DND-41 (cell line): Measurements from ENCODE around the gene GTF3C5.

ENCODE experiments used
- ATAC-seq: fragments of 200-7000 bp; cut with Tn5 transposase; 3 replicates; pipeline ENCODE4 v1.9.1; 2021; ENCODE audit warnings: low read depth; ENCODE audit not compliant: insufficient read depth
- DNase-seq: peaks from one replicate; pipeline ENCODE4 v3.0.0-alpha.2; 2020
- H2AFZ ChIP-seq: 2 replicates; pipeline ENCODE4 v1.6.0; 2012; ENCODE audit warnings: low read depth, low read length
- H3K27ac ChIP-seq: 2 replicates; pipeline ENCODE4 v1.5.1; 2012; ENCODE audit warnings: low read length, inconsistent platforms
- H3K27me3 ChIP-seq: fragments of 200-600 bp; sonication (generic); 2 replicates; pipeline ENCODE4 v1.6.0; 2012; ENCODE audit warnings: low read length, mild to moderate bottlenecking, inconsistent platforms; ENCODE audit not compliant: insufficient read depth, poor library complexity
- H3K36me3 ChIP-seq: 2 replicates; pipeline ENCODE4 v1.5.1; 2012; ENCODE audit warnings: low read length, inconsistent platforms; ENCODE audit not compliant: insufficient read depth
- H3K4me1 ChIP-seq: 2 replicates; pipeline ENCODE4 v1.5.1; 2012; ENCODE audit warnings: mild to moderate bottlenecking, low read length; ENCODE audit not compliant: insufficient read depth
- H3K4me2 ChIP-seq: 2 replicates; pipeline ENCODE4 v1.6.0; 2012; ENCODE audit warnings: mild to moderate bottlenecking, moderate library complexity, low read length, inconsistent platforms; ENCODE audit not compliant: insufficient read depth
- H3K4me3 ChIP-seq, 2 experiments: fragments of 200-600 bp in 1 of 2; shearing (Covaris generic) in 1 of 2; 2 replicates each; pipeline ENCODE4 v1.5.1; 2012 to 2016; ENCODE audit warnings: inconsistent platforms in 2 of 2, low read length in 2 of 2, mild to moderate bottlenecking in 2 of 2, low read depth in 1 of 2, moderate library complexity in 1 of 2
- H3K79me2 ChIP-seq: 2 replicates; pipeline ENCODE4 v1.6.0; 2012; ENCODE audit warnings: low read length, inconsistent platforms; ENCODE audit not compliant: insufficient read depth
- H3K9ac ChIP-seq: 2 replicates; pipeline ENCODE4 v1.6.0; 2012; ENCODE audit warnings: low read depth, mild to moderate bottlenecking, inconsistent platforms, low read length, moderate library complexity
- H3K9me3 ChIP-seq: 2 replicates; pipeline ENCODE4 v1.5.1; 2012; ENCODE audit warnings: low read length, moderate library complexity, mild to moderate bottlenecking, inconsistent platforms; ENCODE audit not compliant: insufficient read depth, severe bottlenecking
- H4K20me1 ChIP-seq: 2 replicates; pipeline ENCODE4 v1.6.0; 2012; ENCODE audit warnings: low read length; ENCODE audit not compliant: insufficient read depth
- EZH2 ChIP-seq: IDR thresholded peaks from 3 replicates; pipeline ENCODE4 v1.6.1; 2012; ENCODE audit warnings: borderline replicate concordance, low read depth, mild to moderate bottlenecking, moderate library complexity, low read length, inconsistent platforms; ENCODE audit not compliant: severe bottlenecking
- TF ChIP-seq, protein P1 (sequence below): IDR thresholded peaks from 2 replicates; pipeline ENCODE4 v1.5.1; 2012; ENCODE audit warnings: borderline replicate concordance, low read length, moderate library complexity, mild to moderate bottlenecking; ENCODE audit not compliant: poor library complexity, severe bottlenecking; ENCODE audit errors: extremely low read depth

GTF3C5 gene

DNA sequence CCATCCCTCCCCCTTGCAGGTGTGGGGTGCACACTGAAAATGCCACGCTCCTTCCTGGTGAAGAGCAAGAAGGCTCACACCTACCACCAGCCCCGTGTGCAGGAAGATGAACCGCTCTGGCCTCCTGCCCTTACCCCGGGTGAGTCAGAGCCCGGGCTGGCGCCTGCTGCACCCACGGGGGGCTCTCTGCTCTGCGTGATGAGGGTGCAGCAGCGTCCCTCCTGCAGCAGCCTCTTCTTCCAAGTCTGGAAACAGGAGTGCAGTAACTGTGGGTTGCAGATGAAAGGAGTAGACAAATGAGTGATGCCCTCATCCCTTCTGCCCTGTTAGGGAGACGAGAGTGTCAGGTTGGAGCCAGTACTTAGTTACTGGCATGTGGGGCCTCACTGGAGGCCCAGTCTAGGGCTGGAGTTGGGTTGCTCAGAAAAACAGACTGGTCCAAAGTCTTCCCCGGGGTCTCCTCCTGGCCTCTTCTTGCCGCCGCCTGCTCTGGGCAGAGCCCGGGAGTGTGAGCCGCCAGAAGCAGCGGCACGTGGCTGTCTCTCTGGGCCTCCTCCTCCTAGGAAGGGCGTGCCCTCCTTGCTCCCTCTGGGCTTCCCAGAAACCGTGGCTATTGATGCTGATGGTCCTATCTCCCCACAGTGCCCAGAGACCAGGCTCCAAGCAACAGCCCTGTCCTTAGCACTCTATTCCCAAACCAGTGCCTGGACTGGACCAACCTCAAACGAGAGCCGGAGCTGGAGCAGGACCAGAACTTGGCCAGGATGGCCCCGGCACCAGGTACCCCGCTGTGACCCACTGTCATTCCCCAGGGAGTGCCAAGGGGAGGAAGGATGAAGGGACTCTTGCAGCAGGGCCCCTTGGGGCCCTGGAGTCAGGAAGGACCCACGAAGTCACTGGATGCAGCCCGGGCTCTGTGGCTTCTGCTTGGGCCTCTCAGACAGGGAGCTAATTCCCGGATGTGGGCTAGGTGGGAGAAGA is 43.9 kb upstream of the GTF3C5 start:
- H3K36me3 ChIP-seq, result no peaks in the 10 kb centered on the region
- H2AFZ ChIP-seq, result no peak overlapping the region
- TF ChIP-seq, protein P1, sequence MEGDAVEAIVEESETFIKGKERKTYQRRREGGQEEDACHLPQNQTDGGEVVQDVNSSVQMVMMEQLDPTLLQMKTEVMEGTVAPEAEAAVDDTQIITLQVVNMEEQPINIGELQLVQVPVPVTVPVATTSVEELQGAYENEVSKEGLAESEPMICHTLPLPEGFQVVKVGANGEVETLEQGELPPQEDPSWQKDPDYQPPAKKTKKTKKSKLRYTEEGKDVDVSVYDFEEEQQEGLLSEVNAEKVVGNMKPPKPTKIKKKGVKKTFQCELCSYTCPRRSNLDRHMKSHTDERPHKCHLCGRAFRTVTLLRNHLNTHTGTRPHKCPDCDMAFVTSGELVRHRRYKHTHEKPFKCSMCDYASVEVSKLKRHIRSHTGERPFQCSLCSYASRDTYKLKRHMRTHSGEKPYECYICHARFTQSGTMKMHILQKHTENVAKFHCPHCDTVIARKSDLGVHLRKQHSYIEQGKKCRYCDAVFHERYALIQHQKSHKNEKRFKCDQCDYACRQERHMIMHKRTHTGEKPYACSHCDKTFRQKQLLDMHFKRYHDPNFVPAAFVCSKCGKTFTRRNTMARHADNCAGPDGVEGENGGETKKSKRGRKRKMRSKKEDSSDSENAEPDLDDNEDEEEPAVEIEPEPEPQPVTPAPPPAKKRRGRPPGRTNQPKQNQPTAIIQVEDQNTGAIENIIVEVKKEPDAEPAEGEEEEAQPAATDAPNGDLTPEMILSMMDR, result no peak
- no peak for TF ChIP-seq EZH2
- H3K27me3 ChIP-seq, result peaks cover 6% of the 10 kb centered on the region
- no peak overlapping the region for H3K4me2 ChIP-seq
- no peaks in the 10 kb centered on the region for H3K4me1 ChIP-seq
- no peak overlapping the region for H3K4me3 ChIP-seq
- no peaks in the 10 kb centered on the region; the same call in 1 of the 2 replicates for H4K20me1 ChIP-seq
- DNase-seq (no peak), ATAC-seq (no peak)
- no peak overlapping the region for H3K27ac ChIP-seq
- no peaks in the 10 kb centered on the region for H3K9me3 ChIP-seq
- no peaks in the 10 kb centered on the region for H3K79me2 ChIP-seq
- H3K9ac ChIP-seq, result no peak overlapping the region

DNA sequence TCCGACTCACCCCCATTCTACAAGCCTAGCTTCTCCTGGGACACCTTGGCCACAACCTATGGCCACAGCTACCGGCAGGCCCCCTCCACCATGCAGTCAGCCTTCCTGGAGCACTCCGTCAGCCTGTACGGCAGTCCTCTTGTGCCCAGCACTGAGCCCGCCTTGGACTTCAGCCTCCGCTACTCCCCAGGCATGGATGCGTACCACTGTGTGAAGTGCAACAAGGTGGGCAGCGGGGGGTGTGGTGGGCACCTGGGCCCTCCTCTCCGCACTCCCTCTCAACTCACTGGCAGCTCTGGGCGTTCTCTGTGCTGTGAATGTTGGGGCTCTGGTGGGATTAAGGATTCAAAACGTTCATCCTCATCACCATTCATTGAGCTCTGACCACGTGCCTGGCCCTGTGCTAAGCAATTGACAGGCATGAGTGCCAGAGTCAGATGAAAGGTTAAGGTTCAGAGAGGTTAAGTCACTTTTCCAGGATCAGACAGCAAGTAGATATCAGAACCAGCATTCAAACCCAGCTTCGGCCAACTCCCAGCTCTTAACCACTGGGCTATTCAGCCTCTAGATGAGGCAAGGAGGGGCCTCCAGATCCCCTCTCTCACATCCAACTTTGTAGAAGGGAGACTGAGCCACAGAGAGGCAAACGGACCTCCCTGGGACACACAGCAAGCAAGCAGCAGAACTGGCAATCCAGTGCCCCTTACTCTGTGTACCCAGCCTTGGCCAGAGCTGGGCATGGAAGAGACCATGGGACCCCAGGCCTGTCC is 42.4 kb upstream of the GTF3C5 start:
- TF ChIP-seq, protein P1, result no peak
- no peak for TF ChIP-seq EZH2
- Histone ChIP-seq H3K9ac (no peak overlapping the region), H3K4me2 (no peak overlapping the region), H3K36me3 (no peaks in the 10 kb centered on the region), H4K20me1 (no peaks in the 10 kb centered on the region; the same call in 1 of the 2 replicates), H3K4me3 (no peak overlapping the region), H2AFZ (no peak overlapping the region), H3K4me1 (no peaks in the 10 kb centered on the region), H3K27ac (no peak overlapping the region), H3K9me3 (no peaks in the 10 kb centered on the region), H3K79me2 (no peaks in the 10 kb centered on the region), H3K27me3 (peaks cover 4% of the 10 kb centered on the region)
- ATAC-seq (no peak), DNase-seq (no peak)

DNA sequence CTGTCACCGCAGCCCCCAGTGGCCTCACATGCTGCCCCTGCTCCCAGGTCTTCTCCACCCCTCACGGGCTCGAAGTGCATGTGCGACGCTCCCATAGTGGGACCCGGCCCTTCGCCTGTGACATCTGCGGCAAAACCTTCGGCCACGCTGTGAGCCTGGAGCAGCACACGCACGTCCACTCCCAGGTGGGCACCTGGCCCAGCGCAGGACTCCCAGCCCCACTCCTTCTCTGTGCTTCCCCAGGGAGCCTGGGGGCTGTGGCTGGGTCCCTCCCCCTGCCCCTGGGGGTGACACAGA is 41.8 kb upstream of the GTF3C5 start:
- Histone ChIP-seq H3K4me3 (no peak overlapping the region), H4K20me1 (no peaks in the 10 kb centered on the region; the same call in 1 of the 2 replicates), H2AFZ (no peak overlapping the region), H3K4me2 (no peak overlapping the region), H3K27me3 (no peaks in the 10 kb centered on the region), H3K9ac (no peak overlapping the region), H3K4me1 (no peaks in the 10 kb centered on the region), H3K36me3 (no peaks in the 10 kb centered on the region), H3K9me3 (no peaks in the 10 kb centered on the region), H3K27ac (no peak overlapping the region), H3K79me2 (no peaks in the 10 kb centered on the region)
- DNase-seq, result no peak
- TF ChIP-seq, protein P1, result no peak
- no peak for TF ChIP-seq EZH2
- ATAC-seq, result no peak
